ENCODE data around the gene IQSEC1. TPM values are rescaled to one million over a fixed set of nuclear protein-coding genes. Genes with fewer than 3 reads are reported as not detected.

Gene IQSEC1
- total and polyA plus RNA-seq, 2 experiments from 2014 or later, result 8.0 to 51.9 TPM

GRCh38 chr3:13051066-13051465 lies 22.2 kb downstream of the IQSEC1 start:
- Histone ChIP-seq H3K79me2 (replicated peaks; ENCODE audit: insufficient read depth) (no peaks in the 10 kb centered on the region), H3K9me2 (ENCODE audit: insufficient read depth) (no peaks in the 10 kb centered on the region), H2AFZ (no peak overlapping the region), H3K27me3 (ENCODE audit: insufficient read depth) (no peaks in the 10 kb centered on the region), H3K27ac (ENCODE audit: low read depth) (no peak overlapping the region), H4K20me1 (replicated peaks; ENCODE audit: insufficient read depth) (peaks cover 3% of the 10 kb centered on the region; the same call in 1 of the 2 replicates), H3F3A (replicated peaks; ENCODE audit: low read depth) (no peaks in the 10 kb centered on the region), H3K4me2 (peak overlapping the region; percentile 55; the same call in 1 of the 2 replicates), H3K4me3 (no peak overlapping the region), H3K36me3 (ENCODE audit: insufficient read depth) (no peaks in the 10 kb centered on the region), H3K4me1 (ENCODE audit: insufficient read depth) (no peaks in the 10 kb centered on the region)
- H3K27me3 Mint-ChIP-seq (ENCODE audit: insufficient read depth, low read depth, poor library complexity), result peaks cover 3% of the 10 kb centered on the region
- TF ChIP-seq EZH2phosphoT487 (IDR thresholded peaks at IDR 0.05; ENCODE audit: unreplicated experiment) (no peak), JUNB (IDR thresholded peaks at IDR 0.05; ENCODE audit: unreplicated experiment) (no peak), CREB1 (CRISPR knock-in tag; IDR thresholded peaks at IDR 0.05; ENCODE audit: low read depth) (no peak), ZNF331 (CRISPR knock-in tag; IDR thresholded peaks at IDR 0.05; ENCODE audit: low read depth) (no peak), REST (IDR thresholded peaks at IDR 0.05; ENCODE audit: unreplicated experiment) (no peak), NANOG (IDR thresholded peaks at IDR 0.05; ENCODE audit: borderline replicate concordance) (no peak), EZH2 (IDR thresholded peaks at IDR 0.05; ENCODE audit: low read depth, unreplicated experiment) (no peak), STAT1 (IDR thresholded peaks at IDR 0.05; ENCODE audit: unreplicated experiment) (no peak)
- TF ChIP-seq, protein P1, sequence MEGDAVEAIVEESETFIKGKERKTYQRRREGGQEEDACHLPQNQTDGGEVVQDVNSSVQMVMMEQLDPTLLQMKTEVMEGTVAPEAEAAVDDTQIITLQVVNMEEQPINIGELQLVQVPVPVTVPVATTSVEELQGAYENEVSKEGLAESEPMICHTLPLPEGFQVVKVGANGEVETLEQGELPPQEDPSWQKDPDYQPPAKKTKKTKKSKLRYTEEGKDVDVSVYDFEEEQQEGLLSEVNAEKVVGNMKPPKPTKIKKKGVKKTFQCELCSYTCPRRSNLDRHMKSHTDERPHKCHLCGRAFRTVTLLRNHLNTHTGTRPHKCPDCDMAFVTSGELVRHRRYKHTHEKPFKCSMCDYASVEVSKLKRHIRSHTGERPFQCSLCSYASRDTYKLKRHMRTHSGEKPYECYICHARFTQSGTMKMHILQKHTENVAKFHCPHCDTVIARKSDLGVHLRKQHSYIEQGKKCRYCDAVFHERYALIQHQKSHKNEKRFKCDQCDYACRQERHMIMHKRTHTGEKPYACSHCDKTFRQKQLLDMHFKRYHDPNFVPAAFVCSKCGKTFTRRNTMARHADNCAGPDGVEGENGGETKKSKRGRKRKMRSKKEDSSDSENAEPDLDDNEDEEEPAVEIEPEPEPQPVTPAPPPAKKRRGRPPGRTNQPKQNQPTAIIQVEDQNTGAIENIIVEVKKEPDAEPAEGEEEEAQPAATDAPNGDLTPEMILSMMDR (conservative IDR thresholded peaks at IDR 0.05; ENCODE audit: low read depth in 2 of 2), result no peak
- TF ChIP-seq, protein P2, sequence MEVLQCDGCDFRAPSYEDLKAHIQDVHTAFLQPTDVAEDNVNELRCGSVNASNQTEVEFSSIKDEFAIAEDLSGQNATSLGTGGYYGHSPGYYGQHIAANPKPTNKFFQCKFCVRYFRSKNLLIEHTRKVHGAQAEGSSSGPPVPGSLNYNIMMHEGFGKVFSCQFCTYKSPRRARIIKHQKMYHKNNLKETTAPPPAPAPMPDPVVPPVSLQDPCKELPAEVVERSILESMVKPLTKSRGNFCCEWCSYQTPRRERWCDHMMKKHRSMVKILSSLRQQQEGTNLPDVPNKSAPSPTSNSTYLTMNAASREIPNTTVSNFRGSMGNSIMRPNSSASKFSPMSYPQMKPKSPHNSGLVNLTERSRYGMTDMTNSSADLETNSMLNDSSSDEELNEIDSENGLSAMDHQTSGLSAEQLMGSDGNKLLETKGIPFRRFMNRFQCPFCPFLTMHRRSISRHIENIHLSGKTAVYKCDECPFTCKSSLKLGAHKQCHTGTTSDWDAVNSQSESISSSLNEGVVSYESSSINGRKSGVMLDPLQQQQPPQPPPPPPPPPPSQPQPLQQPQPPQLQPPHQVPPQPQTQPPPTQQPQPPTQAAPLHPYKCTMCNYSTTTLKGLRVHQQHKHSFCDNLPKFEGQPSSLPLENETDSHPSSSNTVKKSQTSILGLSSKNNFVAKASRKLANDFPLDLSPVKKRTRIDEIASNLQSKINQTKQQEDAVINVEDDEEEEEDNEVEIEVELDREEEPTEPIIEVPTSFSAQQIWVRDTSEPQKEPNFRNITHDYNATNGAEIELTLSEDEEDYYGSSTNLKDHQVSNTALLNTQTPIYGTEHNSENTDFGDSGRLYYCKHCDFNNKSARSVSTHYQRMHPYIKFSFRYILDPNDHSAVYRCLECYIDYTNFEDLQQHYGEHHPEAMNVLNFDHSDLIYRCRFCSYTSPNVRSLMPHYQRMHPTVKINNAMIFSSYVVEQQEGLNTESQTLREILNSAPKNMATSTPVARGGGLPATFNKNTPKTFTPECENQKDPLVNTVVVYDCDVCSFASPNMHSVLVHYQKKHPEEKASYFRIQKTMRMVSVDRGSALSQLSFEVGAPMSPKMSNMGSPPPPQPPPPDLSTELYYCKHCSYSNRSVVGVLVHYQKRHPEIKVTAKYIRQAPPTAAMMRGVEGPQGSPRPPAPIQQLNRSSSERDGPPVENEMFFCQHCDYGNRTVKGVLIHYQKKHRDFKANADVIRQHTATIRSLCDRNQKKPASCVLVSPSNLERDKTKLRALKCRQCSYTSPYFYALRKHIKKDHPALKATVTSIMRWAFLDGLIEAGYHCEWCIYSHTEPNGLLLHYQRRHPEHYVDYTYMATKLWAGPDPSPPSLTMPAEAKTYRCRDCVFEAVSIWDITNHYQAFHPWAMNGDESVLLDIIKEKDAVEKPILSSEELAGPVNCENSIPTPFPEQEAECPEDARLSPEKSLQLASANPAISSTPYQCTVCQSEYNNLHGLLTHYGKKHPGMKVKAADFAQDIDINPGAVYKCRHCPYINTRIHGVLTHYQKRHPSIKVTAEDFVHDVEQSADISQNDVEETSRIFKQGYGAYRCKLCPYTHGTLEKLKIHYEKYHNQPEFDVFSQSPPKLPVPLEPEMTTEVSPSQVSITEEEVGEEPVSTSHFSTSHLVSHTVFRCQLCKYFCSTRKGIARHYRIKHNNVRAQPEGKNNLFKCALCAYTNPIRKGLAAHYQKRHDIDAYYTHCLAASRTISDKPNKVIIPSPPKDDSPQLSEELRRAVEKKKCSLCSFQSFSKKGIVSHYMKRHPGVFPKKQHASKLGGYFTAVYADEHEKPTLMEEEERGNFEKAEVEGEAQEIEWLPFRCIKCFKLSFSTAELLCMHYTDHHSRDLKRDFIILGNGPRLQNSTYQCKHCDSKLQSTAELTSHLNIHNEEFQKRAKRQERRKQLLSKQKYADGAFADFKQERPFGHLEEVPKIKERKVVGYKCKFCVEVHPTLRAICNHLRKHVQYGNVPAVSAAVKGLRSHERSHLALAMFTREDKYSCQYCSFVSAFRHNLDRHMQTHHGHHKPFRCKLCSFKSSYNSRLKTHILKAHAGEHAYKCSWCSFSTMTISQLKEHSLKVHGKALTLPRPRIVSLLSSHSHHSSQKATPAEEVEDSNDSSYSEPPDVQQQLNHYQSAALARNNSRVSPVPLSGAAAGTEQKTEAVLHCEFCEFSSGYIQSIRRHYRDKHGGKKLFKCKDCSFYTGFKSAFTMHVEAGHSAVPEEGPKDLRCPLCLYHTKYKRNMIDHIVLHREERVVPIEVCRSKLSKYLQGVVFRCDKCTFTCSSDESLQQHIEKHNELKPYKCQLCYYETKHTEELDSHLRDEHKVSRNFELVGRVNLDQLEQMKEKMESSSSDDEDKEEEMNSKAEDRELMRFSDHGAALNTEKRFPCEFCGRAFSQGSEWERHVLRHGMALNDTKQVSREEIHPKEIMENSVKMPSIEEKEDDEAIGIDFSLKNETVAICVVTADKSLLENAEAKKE (CRISPR knock-in tag; IDR thresholded peaks at IDR 0.05), result no peak
- H3K4me1 Mint-ChIP-seq, result peaks cover 16% of the 10 kb centered on the region
- H3K36me3 Mint-ChIP-seq (ENCODE audit: low read depth), result no peaks in the 10 kb centered on the region
- no peak overlapping the region for H3K4me3 Mint-ChIP-seq
- H3K27ac Mint-ChIP-seq, result no peak overlapping the region; the same call in 1 of the 2 replicates
- peak; percentile 88 for ATAC-seq
- peak; percentile 53 for DNase-seq (ENCODE audit: low spot score)
- H3K9me3 Mint-ChIP-seq, result no peaks in the 10 kb centered on the region; the same call in 2 of the 3 replicates
